ENCODE measurements around the gene HEXIM1.

DNA sequence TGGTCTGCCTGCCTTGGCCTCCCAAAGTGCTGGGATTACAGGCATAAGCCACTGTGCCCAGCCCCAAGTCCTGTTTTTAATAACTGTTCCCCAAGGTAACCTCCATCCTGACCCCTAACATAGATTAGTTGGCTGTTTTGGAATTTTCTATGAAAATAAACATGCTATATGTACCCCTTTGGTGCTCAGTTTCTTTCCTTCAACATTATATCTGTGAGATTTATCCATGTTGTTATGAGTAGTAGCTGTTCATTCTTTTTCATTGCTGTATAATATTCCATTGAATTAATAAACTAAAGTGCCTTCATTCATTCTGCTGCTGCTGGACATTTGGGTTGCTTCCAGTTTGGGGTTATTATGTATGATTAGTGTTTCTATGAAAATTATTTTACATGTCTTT, 47.1 kb downstream of the HEXIM1 start:
- no peak for TF ChIP-seq POLR2A (IDR thresholded peaks at IDR 0.05)
- TF ChIP-seq CTCF (IDR thresholded peaks at IDR 0.05) = no peak
- no peak for TF ChIP-seq POLR2AphosphoS5 (IDR thresholded peaks at IDR 0.05)

All from upper lobe of left lung (tissue), 4 donors.